SK-N-SH (cell line): ENCODE data around the gene CCNK. TPM values are rescaled to one million over a fixed set of nuclear protein-coding genes. Genes with fewer than 3 reads are reported as not detected.

Experiments used
- CTCF ChIA-PET: fragments of 300-600, 350-600 bp; formaldehyde crosslinking; extraction: SDS; loops from one replicate; lab custom pipeline; 2021; lab: Yijun Ruan, JAX
- POLR2A ChIA-PET: fragments of 350-600 bp; sonication (Branson Sonifier 250); formaldehyde crosslinking; extraction: SDS; loops from one replicate; lab custom pipeline; 2020; ENCODE audit warnings: antibody characterized with exemption, inconsistent platforms; lab: Yijun Ruan, JAX
- DNase-seq: peaks from one replicate; pipeline ENCODE4 v3.0.0; 2012
- H2AFZ ChIP-seq: fragments of 200-600 bp; sonication (generic); 2 replicates; pipeline ENCODE4 v1.8.1; 2016; ENCODE audit warnings: antibody characterized with exemption, mild to moderate bottlenecking, low read depth
- H3F3A ChIP-seq: fragments of 200-600 bp; sonication (generic); replicated peaks from 2 replicates; pipeline ENCODE3; 2016; ENCODE audit warnings: antibody characterized with exemption, mild to moderate bottlenecking; ENCODE audit not compliant: insufficient read depth
- H3K27ac ChIP-seq, 2 experiments: fragments of 200-500 bp in 1 of 2; fragments of 200-600 bp in 1 of 2; sonication (Bioruptor generic) in 1 of 2; sonication (generic), shearing (Covaris generic) in 1 of 2; 2 replicates each; pipeline versions ENCODE4 v1.5.1 to v1.6.1; 2014 to 2016; ENCODE audit warnings: low read depth in 2 of 2, inconsistent platforms in 1 of 2, low read length in 1 of 2, mild to moderate bottlenecking in 1 of 2, mixed read lengths in 1 of 2
- H3K27me3 ChIP-seq: fragments of 200-600 bp; sonication (generic), shearing (Covaris generic); 2 replicates; pipeline ENCODE4 v1.6.1; 2016; ENCODE audit warnings: mixed run types; ENCODE audit not compliant: insufficient read depth
- H3K36me3 ChIP-seq, 2 experiments: fragments of 200-500 bp in 1 of 2; fragments of 200-600 bp in 1 of 2; sonication (Bioruptor generic) in 1 of 2; sonication (generic) in 1 of 2; replicated peaks in 1 of 2; 2 replicates each; pipeline versions ENCODE3 to v1.5.1; 2014 to 2016; ENCODE audit warnings: low read length in 1 of 2, mild to moderate bottlenecking in 1 of 2; ENCODE audit not compliant: insufficient read depth in 2 of 2, control insufficient read depth in 1 of 2
- H3K4me1 ChIP-seq, 2 experiments: fragments of 200-500 bp in 1 of 2; fragments of 200-600 bp in 1 of 2; sonication (Bioruptor generic) in 1 of 2; sonication (generic), shearing (Covaris generic) in 1 of 2; 2 replicates each; pipeline versions ENCODE4 v1.5.1 to v1.6.1; 2014 to 2016; ENCODE audit warnings: low read depth in 1 of 2, low read length in 1 of 2, mixed run types in 1 of 2; ENCODE audit not compliant: insufficient read depth in 2 of 2, control insufficient read depth in 1 of 2
- H3K4me2 ChIP-seq: fragments of 200-600 bp; sonication (generic), shearing (Covaris generic); 2 replicates; pipeline ENCODE4 v1.6.1; 2017; ENCODE audit warnings: mixed run types
- H3K4me3 ChIP-seq, 2 experiments: fragments of 200-500 bp in 1 of 2; fragments of 200-600 bp in 1 of 2; sonication (Bioruptor generic) in 1 of 2; sonication (generic), shearing (Covaris generic) in 1 of 2; 2 replicates each; pipeline versions ENCODE4 v1.5.1 to v1.8.1; 2014 to 2016; ENCODE audit warnings: low read depth in 2 of 2, inconsistent platforms in 1 of 2, low read length in 1 of 2, mild to moderate bottlenecking in 1 of 2, mixed read lengths in 1 of 2, moderate library complexity in 1 of 2
- H3K79me2 ChIP-seq: fragments of 200-600 bp; sonication (generic); 2 replicates; pipeline ENCODE4 v1.8.1; 2017; ENCODE audit warnings: mild to moderate bottlenecking; ENCODE audit not compliant: insufficient read depth
- H3K9ac ChIP-seq: fragments of 200-600 bp; sonication (generic); 2 replicates; pipeline ENCODE4 v1.6.1; 2017; ENCODE audit warnings: mixed run types
- H3K9me2 ChIP-seq: fragments of 200-600 bp; sonication (generic); 2 replicates; pipeline ENCODE4 v1.6.1; 2017; ENCODE audit warnings: mixed run types
- H3K9me3 ChIP-seq: fragments of 200-600 bp; sonication (generic); 2 replicates; pipeline ENCODE4 v1.6.1; 2017; ENCODE audit warnings: mixed run types, mild to moderate bottlenecking, moderate library complexity
- H4K20me1 ChIP-seq: fragments of 200-600 bp; sonication (generic); 2 replicates; pipeline ENCODE4 v1.6.1; 2017; ENCODE audit warnings: mild to moderate bottlenecking, mixed run types; ENCODE audit not compliant: insufficient read depth
- ELF1 ChIP-seq: IDR thresholded peaks from 2 replicates; pipeline ENCODE4 v1.4.0; 2012
- EP300 ChIP-seq, 2 experiments: IDR thresholded peaks; 2 replicates each; pipeline versions ENCODE4 v1.4.0 to v1.6.1; 2012; ENCODE audit warnings: borderline replicate concordance in 1 of 2, low read depth in 1 of 2, low read length in 1 of 2
- EZH2phosphoT487 ChIP-seq: fragments of 200-600 bp; sonication (generic); IDR thresholded peaks from 2 replicates; pipeline ENCODE4 v1.6.1; 2017; ENCODE audit warnings: low read depth, mixed run types, mild to moderate bottlenecking, antibody characterized with exemption, moderate library complexity, borderline replicate concordance
- JUND ChIP-seq: IDR thresholded peaks from 2 replicates; pipeline ENCODE4 v1.4.0; 2012
- RCOR1 ChIP-seq: fragments of 150-350 bp; IDR thresholded peaks from 2 replicates; pipeline ENCODE4 v1.6.1; 2017; ENCODE audit warnings: antibody characterized with exemption, low read length
- RFX5 ChIP-seq: IDR thresholded peaks from 2 replicates; pipeline ENCODE4 v1.6.1; 2012; ENCODE audit warnings: mild to moderate bottlenecking, improper control_type of control experiment, low read length
- TEAD4 ChIP-seq: IDR thresholded peaks from 2 replicates; pipeline ENCODE4 v1.4.0; 2012; ENCODE audit warnings: mild to moderate bottlenecking, borderline replicate concordance; ENCODE audit not compliant: insufficient read depth
- ZBTB33 ChIP-seq: IDR thresholded peaks from 2 replicates; pipeline ENCODE4 v1.4.0; 2012; ENCODE audit warnings: low read depth, borderline replicate concordance
- WGBS: methylation state at CpG from one replicate; pipeline ENCODE4 v1.1.6; 2017; ENCODE audit warnings: low lambda C conversion rate; 5-methylcytosine and 5-hydroxymethylcytosine counted together
- polyA plus RNA-seq, 3 experiments: library from polyadenylated mRNA; depleted of rRNA; stranded (reverse); fragments of >200 nt; gene quantifications; 2 replicates each; pipeline ENCODE4 v1.2.3, GENCODE V29; 2012
- TF ChIP-seq, protein P1 (sequence below): IDR thresholded peaks from 2 replicates; pipeline ENCODE4 v1.4.0; 2012; ENCODE audit warnings: low read depth
- TF ChIP-seq, protein P2 (sequence below): IDR thresholded peaks from 2 replicates; pipeline ENCODE4 v1.6.1; 2012; ENCODE audit warnings: mild to moderate bottlenecking, low read depth, low read length, moderate library complexity

The CCNK gene
- polyA plus RNA-seq, 1 of the 3 experiments (the other 2 are of a cell fraction), result 14.6 TPM

DNA sequence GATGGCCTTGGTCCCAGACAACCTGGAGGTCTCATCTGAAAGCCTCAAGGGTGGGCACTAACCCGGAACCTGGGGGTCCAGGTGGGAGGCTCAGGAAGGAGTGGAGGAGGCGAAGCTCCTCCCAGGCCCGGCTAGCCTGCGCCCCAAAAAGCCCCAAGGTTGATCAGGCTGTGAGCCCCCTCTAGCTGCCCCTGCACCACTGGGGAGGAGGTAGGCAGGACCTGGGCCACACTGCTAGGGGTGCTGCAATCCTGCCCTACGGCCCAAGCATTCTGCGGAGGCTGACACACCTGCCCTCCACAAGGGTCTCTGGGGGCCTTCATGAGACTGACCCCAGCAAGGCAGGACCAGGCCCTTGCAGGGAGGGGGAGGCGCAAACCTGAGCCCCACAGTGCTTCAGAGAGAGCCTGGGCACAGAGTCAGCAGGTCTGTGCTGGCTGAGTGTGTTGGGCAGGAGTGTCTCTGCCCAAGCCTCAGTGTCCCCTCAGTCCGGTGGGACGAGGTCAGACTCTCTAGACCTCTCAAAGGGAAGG is 70.9 kb downstream of the CCNK start:
- ChIA-PET CTCF (interaction anchor here (0.8 to 1.7 kb wide), 3 partner anchors 11 to 52 kb away, joined by 3 to 4 read pairs (median 3); partner anchors contain the start of gene CCDC85C), POLR2A (no interaction called here)
- Histone ChIP-seq H3K9me3 (no peaks in the 10 kb centered on the region), H3K79me2 (peaks cover 80% of the 10 kb centered on the region), H2AFZ (no peak overlapping the region), H3K4me3 (no peak overlapping the region), H3K4me2 (no peak overlapping the region), H4K20me1 (peaks cover 70% of the 10 kb centered on the region; the same call in 1 of the 2 replicates), H3K4me1 (peaks cover 0 to 65% of the 10 kb centered on the region in 2 experiments; a peak in 1 of 4 replicates), H3F3A (peaks cover 2% of the 10 kb centered on the region), H3K27me3 (no peaks in the 10 kb centered on the region), H3K9me2 (no peaks in the 10 kb centered on the region), H3K27ac (no peak overlapping the region), H3K9ac (no peak overlapping the region), H3K36me3 (no peaks in the 10 kb centered on the region)
- WGBS, result no CpG with 5 or more reads among the region's 9 CpGs
- TF ChIP-seq RFX5 (no peak), EZH2phosphoT487 (no peak), EP300 (IDR thresholded peaks at IDR 0.05; ENCODE audit: borderline replicate concordance in 1 of 2, low read depth in 1 of 2, low read length in 1 of 2) (no peak), JUND (no peak), ELF1 (no peak), ZBTB33 (no peak), TEAD4 (no peak), RCOR1 (no peak)
- TF ChIP-seq, protein P1, sequence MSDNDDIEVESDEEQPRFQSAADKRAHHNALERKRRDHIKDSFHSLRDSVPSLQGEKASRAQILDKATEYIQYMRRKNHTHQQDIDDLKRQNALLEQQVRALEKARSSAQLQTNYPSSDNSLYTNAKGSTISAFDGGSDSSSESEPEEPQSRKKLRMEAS, result no peak
- TF ChIP-seq, protein P2, sequence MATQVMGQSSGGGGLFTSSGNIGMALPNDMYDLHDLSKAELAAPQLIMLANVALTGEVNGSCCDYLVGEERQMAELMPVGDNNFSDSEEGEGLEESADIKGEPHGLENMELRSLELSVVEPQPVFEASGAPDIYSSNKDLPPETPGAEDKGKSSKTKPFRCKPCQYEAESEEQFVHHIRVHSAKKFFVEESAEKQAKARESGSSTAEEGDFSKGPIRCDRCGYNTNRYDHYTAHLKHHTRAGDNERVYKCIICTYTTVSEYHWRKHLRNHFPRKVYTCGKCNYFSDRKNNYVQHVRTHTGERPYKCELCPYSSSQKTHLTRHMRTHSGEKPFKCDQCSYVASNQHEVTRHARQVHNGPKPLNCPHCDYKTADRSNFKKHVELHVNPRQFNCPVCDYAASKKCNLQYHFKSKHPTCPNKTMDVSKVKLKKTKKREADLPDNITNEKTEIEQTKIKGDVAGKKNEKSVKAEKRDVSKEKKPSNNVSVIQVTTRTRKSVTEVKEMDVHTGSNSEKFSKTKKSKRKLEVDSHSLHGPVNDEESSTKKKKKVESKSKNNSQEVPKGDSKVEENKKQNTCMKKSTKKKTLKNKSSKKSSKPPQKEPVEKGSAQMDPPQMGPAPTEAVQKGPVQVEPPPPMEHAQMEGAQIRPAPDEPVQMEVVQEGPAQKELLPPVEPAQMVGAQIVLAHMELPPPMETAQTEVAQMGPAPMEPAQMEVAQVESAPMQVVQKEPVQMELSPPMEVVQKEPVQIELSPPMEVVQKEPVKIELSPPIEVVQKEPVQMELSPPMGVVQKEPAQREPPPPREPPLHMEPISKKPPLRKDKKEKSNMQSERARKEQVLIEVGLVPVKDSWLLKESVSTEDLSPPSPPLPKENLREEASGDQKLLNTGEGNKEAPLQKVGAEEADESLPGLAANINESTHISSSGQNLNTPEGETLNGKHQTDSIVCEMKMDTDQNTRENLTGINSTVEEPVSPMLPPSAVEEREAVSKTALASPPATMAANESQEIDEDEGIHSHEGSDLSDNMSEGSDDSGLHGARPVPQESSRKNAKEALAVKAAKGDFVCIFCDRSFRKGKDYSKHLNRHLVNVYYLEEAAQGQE, result no peak
- DNase-seq, result no peak
